AG09319 (cell line): Measurements from ENCODE around the gene UBE2D3.

ENCODE experiments used
- DNase-seq: peaks from one replicate; pipeline ENCODE4 v3.0.0-alpha.2; 2010; ENCODE audit warnings: low read depth; ENCODE audit errors: extremely low read depth
- TF ChIP-seq, protein P1 (sequence below): IDR thresholded peaks from 2 replicates; pipeline ENCODE4 v1.5.1; 2011; ENCODE audit warnings: low read depth, mild to moderate bottlenecking, inconsistent platforms, low read length, moderate library complexity

UBE2D3 gene

DNA sequence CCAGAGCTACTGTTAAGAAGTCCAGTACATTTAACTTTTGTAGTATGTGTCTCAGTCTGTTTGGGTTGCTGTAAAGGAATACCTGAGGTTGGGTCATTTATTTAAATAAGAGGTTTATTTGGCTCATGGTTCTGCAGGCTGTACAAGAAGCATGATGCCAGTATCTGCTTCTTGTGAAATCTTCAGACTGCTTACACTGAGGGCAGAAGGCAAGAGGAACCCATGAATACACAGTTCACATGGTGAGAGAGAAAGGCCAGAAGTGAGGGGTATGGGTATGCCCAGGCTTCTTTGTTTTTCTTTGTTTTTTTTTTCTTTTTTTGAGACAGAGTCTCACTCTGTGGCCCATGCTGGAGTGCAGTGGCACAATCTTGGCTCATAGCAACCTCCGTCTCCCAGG lies 35.4 kb upstream of the UBE2D3 start:
- TF ChIP-seq, protein P1, sequence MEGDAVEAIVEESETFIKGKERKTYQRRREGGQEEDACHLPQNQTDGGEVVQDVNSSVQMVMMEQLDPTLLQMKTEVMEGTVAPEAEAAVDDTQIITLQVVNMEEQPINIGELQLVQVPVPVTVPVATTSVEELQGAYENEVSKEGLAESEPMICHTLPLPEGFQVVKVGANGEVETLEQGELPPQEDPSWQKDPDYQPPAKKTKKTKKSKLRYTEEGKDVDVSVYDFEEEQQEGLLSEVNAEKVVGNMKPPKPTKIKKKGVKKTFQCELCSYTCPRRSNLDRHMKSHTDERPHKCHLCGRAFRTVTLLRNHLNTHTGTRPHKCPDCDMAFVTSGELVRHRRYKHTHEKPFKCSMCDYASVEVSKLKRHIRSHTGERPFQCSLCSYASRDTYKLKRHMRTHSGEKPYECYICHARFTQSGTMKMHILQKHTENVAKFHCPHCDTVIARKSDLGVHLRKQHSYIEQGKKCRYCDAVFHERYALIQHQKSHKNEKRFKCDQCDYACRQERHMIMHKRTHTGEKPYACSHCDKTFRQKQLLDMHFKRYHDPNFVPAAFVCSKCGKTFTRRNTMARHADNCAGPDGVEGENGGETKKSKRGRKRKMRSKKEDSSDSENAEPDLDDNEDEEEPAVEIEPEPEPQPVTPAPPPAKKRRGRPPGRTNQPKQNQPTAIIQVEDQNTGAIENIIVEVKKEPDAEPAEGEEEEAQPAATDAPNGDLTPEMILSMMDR, result no peak
- no peak for DNase-seq

DNA sequence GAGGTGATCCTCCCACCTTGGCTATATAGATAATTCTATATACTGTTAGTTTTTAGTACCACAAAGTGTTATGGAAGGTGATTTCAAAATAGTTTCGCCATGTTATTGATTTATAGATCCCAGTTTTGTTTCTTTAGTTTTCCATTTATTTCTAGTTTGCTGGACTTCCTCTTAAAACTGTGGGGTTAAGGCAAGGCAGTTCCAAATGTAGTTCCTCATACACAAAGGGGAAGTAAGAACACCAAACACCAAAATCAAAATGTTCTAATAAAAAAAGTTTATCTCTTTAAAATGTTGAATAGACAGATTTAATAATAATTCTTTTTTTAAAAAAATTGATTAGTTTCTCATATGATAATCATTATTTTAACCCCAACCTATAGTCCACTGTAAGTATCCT lies 34.7 kb upstream of the UBE2D3 start:
- TF ChIP-seq, protein P1, result no peak
- no peak for DNase-seq

GRCh38 chr4:102860611-102861324 lies 33.4 kb upstream of the UBE2D3 start:
- DNase-seq, result no peak
- TF ChIP-seq, protein P1, result no peak

- TF ChIP-seq, protein P1, result no peak
- DNase-seq, result no peak
These were observed 31.6 kb upstream of the UBE2D3 start for GRCh38 chr4:102858828-102859464.

DNA sequence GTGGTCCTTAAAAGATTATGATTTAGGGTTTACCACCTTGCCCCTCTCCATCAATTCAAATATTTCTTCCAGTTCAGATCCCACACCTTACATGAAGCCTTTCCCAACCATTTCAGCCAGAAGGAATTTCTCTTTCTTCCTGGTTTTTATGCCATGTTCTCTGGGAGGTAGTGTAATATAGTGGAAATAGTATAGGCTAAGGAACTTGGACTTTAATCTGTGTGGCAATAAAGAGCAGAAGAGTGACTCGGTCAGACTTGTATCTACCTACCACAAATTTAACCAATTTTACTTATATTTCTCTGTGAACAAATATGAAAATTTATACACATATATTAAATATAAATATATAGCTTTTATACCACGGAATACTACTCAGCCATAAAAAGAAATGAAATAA lies 23.0 kb upstream of the UBE2D3 start:
- TF ChIP-seq, protein P1, result no peak
- no peak for DNase-seq

DNA sequence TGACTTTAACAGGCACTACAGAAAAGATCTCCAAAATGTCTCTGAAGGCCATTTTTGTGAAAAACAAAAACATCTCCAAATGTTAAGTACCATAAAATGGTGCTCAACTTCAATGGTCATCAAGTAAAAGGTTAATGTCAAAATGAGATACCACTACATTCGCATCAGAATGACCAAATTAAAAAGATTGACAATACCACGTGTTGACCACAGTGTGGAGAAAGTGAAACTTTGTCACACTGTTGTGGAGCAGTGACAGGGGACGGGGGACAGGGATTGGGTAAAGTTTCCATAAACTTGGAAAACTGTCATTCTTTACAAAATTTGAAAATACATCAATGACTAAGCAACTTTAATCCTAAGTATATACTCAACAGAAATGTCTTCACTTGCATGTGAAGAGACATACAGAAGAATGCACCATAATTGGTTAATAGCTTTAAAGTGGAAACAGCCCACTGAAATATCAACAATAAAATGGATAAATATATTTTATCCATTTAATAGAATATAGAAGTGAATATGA lies 22.3 kb upstream of the UBE2D3 start:
- TF ChIP-seq, protein P1, result no peak

DNA sequence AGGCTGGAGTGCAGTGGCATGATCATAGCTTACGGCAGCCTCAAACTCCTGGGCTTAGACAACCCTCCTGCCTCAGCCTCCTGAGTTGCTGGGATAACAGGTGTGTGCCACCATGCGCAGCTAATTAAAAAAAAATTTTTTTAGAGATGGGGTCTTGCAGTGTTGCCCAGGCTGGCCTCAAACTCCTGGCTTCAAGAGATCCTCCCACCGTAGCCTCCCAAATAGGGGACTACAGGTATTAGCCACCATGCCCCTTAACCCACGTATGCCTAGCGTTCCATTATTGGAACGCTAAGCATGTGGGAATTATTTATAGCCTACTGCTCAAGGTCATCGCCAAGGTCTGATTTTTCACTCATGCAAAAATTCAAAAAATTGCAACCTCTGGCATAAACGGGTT lies 20.3 kb upstream of the UBE2D3 start:
- no peak for DNase-seq
- TF ChIP-seq, protein P1, result no peak

More for the DNA sequence above, 22.3 kb upstream of the UBE2D3 start:
- DNase-seq, result no peak
